Spleen (tissue), 11 donors: ENCODE measurements around the gene ACVR1. TPM values are rescaled to one million over a fixed set of nuclear protein-coding genes. Genes with fewer than 3 reads are reported as not detected.

Experiments used
- DNase-seq: peaks from one replicate; pipeline ENCODE4 v3.0.0-alpha.2; 2020
- H3K27ac ChIP-seq, 8 donors: fragments of 200-600 bp; sonication (generic) in 7 of 8; 1 replicate in 4 of 8; 2 replicates in 4 of 8; pipeline versions ENCODE4 v1.5.0 to v1.8.0; 2016 to 2021; ENCODE audit warnings: inconsistent platforms in 4 of 8, mild to moderate bottlenecking in 4 of 8, moderate library complexity in 1 of 8
- H3K27me3 ChIP-seq, 7 donors: fragments of 200-600 bp; sonication (generic) in 6 of 7; replicated peaks in 1 of 7; 1 replicate in 4 of 7; 2 replicates in 3 of 7; pipeline versions ENCODE4 v1.5.0 to v1.8.0; 2016 to 2021; ENCODE audit warnings: inconsistent platforms in 3 of 7, mild to moderate bottlenecking in 1 of 7
- H3K36me3 ChIP-seq, 6 donors: fragments of 200-600 bp; sonication (generic) in 5 of 6; 1 replicate in 4 of 6; 2 replicates in 2 of 6; pipeline versions ENCODE4 v1.5.0 to v1.8.0; 2016 to 2021; ENCODE audit warnings: inconsistent platforms in 2 of 6
- H3K4me1 ChIP-seq, 6 donors: fragments of 200-600 bp; sonication (generic) in 5 of 6; 1 replicate in 3 of 6; 2 replicates in 3 of 6; pipeline versions ENCODE4 v1.5.0 to v1.8.0; 2016 to 2021; ENCODE audit warnings: inconsistent platforms in 3 of 6
- H3K4me3 ChIP-seq, 8 donors: fragments of 200-600 bp; sonication (generic) in 7 of 8; 1 replicate in 4 of 8; 2 replicates in 4 of 8; pipeline versions ENCODE4 v1.5.0 to v1.8.0; 2016 to 2021; ENCODE audit warnings: inconsistent platforms in 4 of 8, mild to moderate bottlenecking in 4 of 8, moderate library complexity in 2 of 8
- H3K9me3 ChIP-seq, 8 donors: fragments of 200-600 bp; sonication (generic) in 7 of 8; 1 replicate in 4 of 8; 2 replicates in 4 of 8; pipeline versions ENCODE4 v1.5.0 to v1.8.0; 2016 to 2021; ENCODE audit warnings: inconsistent platforms in 4 of 8
- POLR2A ChIP-seq, 3 donors: fragments of 450-650 bp; IDR thresholded peaks; one replicate each; pipeline ENCODE4 v1.5.1; 2017; ENCODE audit warnings: antibody characterized with exemption in 3 of 3, mild to moderate bottlenecking in 1 of 3
- POLR2AphosphoS5 ChIP-seq, 3 donors: sonication (generic); formaldehyde crosslinking; IDR thresholded peaks; one replicate each; pipeline ENCODE4 v1.5.1; 2017; ENCODE audit warnings: antibody characterized with exemption in 3 of 3
- WGBS, 5 donors: extraction: QIAGEN DNeasy Blood & Tissue Kit in 3 of 5; methylation state at CpG; one replicate each; pipeline versions ENCODE4 v1.1.5 to v1.1.7; 2013 to 2018; 5-methylcytosine and 5-hydroxymethylcytosine counted together
- intact Hi-C: fragments of 100-400 bp; cut with DNase I; formaldehyde crosslinking; loops from one replicate; pipeline ENCODE4 v1.15.0; 2023; ENCODE audit warnings: low total_unique reads
- polyA plus RNA-seq, 3 donors: library from polyadenylated mRNA; stranded (reverse); fragments of 200-250 nt; gene quantifications; one replicate each; pipeline ENCODE4 v1.2.1, GENCODE V29; 2013
- total RNA-seq, 7 donors: library from RNA; depleted of rRNA in 3 of 7; stranded (reverse); fragments of >200 nt in 3 of 7; fragmentation: NEBNext Ultra II Directional in 4 of 7; extraction: Animal tissue kit (Norgen Biotek cat#: 25700) in 4 of 7; gene quantifications; one replicate each; pipeline versions ENCODE4 v1.1.0 to v1.2.1, GENCODE V29; 2016 to 2021
- TF ChIP-seq, protein P1 (sequence below), 11 experiments: fragments of 200-600 bp in 7 of 11; fragments of 450-650 bp in 4 of 11; sonication (generic) in 4 of 11; IDR thresholded peaks in 8 of 11; conservative IDR thresholded peaks in 3 of 11; 1 replicate in 7 of 11; 2 replicates in 4 of 11; pipeline versions ENCODE4 v1.4.0 to v1.8.0; 2016 to 2021; ENCODE audit warnings: antibody characterized with exemption in 11 of 11, inconsistent platforms in 4 of 11, mild to moderate bottlenecking in 1 of 11
- donor health status: healthy with polysubstance abuse.
- donor health status: DM: no; HTN: no; CAD: no; lungs with moderate emphysema.
- donor health status: DM: no; HTN: no; CAD: no.
- donor health status: Bipolar disorder and iron deficiency.
- donor health status: healthy.
- donor health status: DM: no; HTN: no; CAD: no.
- donor health status: DM: yes; HTN: yes; CAD: no.

The ACVR1 gene
- total and polyA plus RNA-seq, 10 donors: 2.1 to 23.8 (median 13.6) TPM

DNA sequence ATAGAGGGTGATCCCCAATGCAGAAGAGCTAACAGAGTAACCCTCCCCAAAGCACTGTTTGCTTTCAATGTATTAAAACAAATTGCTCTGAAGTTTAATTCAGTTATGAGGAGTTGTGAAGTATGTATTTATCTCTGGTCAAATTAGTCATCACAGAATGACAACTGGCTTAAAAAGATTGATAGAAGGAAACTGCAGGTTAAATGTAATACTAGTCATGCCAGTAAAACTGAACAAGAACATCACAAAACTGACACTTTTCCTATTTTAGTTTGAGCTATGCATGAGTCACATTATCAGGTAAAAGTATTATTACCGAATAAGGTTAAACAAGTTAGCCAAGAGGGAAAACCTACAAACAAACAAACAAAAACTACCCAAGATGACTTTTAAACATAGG is 148.4 kb downstream of the ACVR1 start:
- intact Hi-C loops: no loop called here
- Histone ChIP-seq H3K4me3 (no peak overlapping the region), H3K27me3 (no peaks in the 10 kb centered on the region), H3K9me3 (peaks cover 5 to 36% (median 30%) of the 10 kb centered on the region in 8 donors), H3K27ac (no peak overlapping the region), H3K36me3 (peaks cover 0 to 37% (median 2%) of the 10 kb centered on the region in 6 donors), H3K4me1 (no peaks in the 10 kb centered on the region)
- TF ChIP-seq POLR2A (IDR thresholded peaks at IDR 0.05): no peak
- TF ChIP-seq, protein P1, sequence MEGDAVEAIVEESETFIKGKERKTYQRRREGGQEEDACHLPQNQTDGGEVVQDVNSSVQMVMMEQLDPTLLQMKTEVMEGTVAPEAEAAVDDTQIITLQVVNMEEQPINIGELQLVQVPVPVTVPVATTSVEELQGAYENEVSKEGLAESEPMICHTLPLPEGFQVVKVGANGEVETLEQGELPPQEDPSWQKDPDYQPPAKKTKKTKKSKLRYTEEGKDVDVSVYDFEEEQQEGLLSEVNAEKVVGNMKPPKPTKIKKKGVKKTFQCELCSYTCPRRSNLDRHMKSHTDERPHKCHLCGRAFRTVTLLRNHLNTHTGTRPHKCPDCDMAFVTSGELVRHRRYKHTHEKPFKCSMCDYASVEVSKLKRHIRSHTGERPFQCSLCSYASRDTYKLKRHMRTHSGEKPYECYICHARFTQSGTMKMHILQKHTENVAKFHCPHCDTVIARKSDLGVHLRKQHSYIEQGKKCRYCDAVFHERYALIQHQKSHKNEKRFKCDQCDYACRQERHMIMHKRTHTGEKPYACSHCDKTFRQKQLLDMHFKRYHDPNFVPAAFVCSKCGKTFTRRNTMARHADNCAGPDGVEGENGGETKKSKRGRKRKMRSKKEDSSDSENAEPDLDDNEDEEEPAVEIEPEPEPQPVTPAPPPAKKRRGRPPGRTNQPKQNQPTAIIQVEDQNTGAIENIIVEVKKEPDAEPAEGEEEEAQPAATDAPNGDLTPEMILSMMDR (IDR thresholded peaks at IDR 0.05 in 8 of 11, conservative IDR thresholded peaks at IDR 0.05 in 3 of 11): no peak
- TF ChIP-seq POLR2AphosphoS5 (IDR thresholded peaks at IDR 0.05): no peak
- DNase-seq: no peak
- 89 to 100% (median 98%) methylated on average over 1 of the region's 1 CpG for WGBS, 5 donors

DNA sequence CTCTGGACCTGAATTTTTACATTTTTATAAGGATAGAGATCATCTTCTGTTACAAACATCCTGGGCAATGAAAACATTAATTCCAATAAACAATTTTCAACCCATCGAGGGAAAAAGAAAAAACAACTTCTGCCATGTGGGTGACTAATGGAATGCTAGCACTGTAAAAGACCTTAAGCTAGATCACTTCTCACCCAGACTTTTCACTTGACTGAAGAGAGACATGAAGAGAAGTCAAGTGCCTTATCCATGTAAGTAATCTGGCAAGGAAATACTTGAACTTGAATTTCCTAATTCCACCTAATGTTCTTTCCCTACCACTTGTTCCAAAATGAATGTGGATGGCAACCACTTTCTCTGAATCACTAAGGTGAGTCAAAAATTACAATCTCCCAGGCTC is 149.2 kb downstream of the ACVR1 start:
- Histone ChIP-seq H3K27ac (no peak overlapping the region), H3K27me3 (no peaks in the 10 kb centered on the region), H3K9me3 (peaks cover 5 to 43% (median 38%) of the 10 kb centered on the region in 8 donors), H3K4me1 (no peaks in the 10 kb centered on the region), H3K4me3 (no peak overlapping the region), H3K36me3 (peaks cover 0 to 31% (median 2%) of the 10 kb centered on the region in 6 donors)
- TF ChIP-seq POLR2A (IDR thresholded peaks at IDR 0.05) (no peak), POLR2AphosphoS5 (IDR thresholded peaks at IDR 0.05) (no peak)
- TF ChIP-seq, protein P1 (IDR thresholded peaks at IDR 0.05 in 8 of 11, conservative IDR thresholded peaks at IDR 0.05 in 3 of 11): no peak
- WGBS, 5 donors: 79 to 94% (median 90%) methylated on average over 1 of the region's 1 CpG
- intact Hi-C loops: no loop called here
- no peak for DNase-seq

DNA sequence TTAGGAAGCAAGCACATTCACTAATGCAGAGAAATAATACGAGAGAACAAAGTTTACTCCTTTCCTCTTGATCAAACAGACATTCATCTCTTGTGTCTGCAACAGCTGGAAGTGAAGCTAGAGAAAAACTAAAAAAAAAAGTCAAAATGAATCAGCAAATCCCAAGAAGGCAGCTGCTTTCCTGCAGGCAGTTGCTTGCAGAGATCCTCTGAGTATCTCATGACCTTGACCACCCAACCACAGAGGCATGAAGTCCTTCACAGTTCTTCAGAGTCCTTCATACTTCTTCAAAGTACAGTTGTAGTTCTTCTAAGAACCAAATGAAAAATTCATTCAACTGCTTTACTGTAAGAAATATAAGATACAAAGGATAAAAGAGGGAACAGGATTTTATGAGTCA is 150.3 kb downstream of the ACVR1 start:
- intact Hi-C loops: no loop called here
- Histone ChIP-seq H3K27ac (no peak overlapping the region), H3K36me3 (peaks cover 0 to 28% (median 2%) of the 10 kb centered on the region in 6 donors), H3K4me3 (no peak overlapping the region), H3K9me3 (peaks cover 5 to 46% (median 41%) of the 10 kb centered on the region in 8 donors), H3K4me1 (no peaks in the 10 kb centered on the region), H3K27me3 (no peaks in the 10 kb centered on the region)
- TF ChIP-seq, protein P1 (IDR thresholded peaks at IDR 0.05 in 8 of 11, conservative IDR thresholded peaks at IDR 0.05 in 3 of 11): no peak
- TF ChIP-seq POLR2A (IDR thresholded peaks at IDR 0.05): no peak
- no peak for TF ChIP-seq POLR2AphosphoS5 (IDR thresholded peaks at IDR 0.05)
- no peak for DNase-seq
- WGBS, 5 donors: 49 to 74% (median 70%) methylated on average over 1 of the region's 1 CpG

DNA sequence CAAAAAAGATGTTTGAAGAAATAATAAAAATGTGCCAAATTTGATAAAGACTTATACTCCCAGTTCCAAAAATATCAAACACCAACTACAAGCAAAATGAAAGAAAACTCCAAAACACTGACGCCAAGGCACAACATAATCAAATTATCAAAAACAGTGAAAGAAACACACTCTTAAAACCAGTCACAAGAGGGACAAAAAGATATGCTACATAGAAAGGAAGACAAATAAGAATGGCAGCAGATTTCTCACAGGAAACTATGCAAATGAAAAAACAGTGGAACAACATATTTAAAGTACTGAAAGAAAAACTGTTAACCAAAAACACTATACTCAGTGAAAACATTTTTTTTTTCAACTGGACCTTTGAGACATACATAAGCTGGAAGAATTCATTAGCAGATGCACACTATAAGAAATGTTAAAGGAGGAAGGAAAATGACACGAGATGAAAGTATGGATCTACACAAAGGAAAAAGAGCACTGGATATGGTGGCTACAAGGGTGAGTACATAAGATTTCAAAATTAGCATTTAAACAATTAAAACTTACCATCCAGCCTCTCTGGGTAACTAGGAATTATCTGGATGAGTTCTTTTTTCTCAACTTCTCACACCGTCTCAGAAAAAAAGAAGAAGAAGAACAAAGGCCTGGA is 153.4 kb downstream of the ACVR1 start:
- no peak for TF ChIP-seq POLR2A (IDR thresholded peaks at IDR 0.05)
- no peak for TF ChIP-seq POLR2AphosphoS5 (IDR thresholded peaks at IDR 0.05)
- TF ChIP-seq, protein P1 (IDR thresholded peaks at IDR 0.05 in 8 of 11, conservative IDR thresholded peaks at IDR 0.05 in 3 of 11): no peak
- H3K4me3 ChIP-seq: no peak overlapping the region
- no peak for DNase-seq
- WGBS, 5 donors: 91 to 100% (median 96%) methylated on average over 3 of the region's 3 CpGs
- peaks cover 0 to 33% (median 2%) of the 10 kb centered on the region in 6 donors for H3K36me3 ChIP-seq
- no peak overlapping the region for H3K27ac ChIP-seq
- H3K9me3 ChIP-seq: peaks cover 5 to 54% (median 46%) of the 10 kb centered on the region in 8 donors
- intact Hi-C loops: no loop called here
- H3K4me1 ChIP-seq: no peaks in the 10 kb centered on the region
- H3K27me3 ChIP-seq: no peaks in the 10 kb centered on the region
